ENCODE data around the gene MRPS9.

DNA sequence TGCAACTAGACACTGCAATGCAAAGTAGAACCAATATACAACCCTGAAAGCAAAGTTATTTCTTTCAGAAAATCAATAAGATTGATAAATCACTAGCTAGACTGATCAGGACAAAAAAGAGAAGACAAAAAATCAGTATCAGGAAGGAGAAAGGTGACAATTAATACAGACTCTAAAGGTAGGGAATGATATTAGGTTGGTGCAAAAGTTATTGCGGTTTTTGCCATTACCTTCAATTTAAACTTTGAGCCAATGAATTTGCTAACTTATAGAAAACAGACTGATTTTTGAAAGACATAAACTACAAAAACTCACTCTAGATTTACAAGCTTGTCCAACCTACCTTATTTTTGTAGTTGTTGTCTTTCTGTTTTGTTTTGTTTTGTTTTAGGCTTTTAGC is 30.5 kb upstream of the MRPS9 start:
- no peak for TF ChIP-seq POLR2A (IDR thresholded peaks at IDR 0.05; ENCODE audit: low read depth)
- TF ChIP-seq EP300 (IDR thresholded peaks at IDR 0.05): no peak
- TF ChIP-seq, protein P1, sequence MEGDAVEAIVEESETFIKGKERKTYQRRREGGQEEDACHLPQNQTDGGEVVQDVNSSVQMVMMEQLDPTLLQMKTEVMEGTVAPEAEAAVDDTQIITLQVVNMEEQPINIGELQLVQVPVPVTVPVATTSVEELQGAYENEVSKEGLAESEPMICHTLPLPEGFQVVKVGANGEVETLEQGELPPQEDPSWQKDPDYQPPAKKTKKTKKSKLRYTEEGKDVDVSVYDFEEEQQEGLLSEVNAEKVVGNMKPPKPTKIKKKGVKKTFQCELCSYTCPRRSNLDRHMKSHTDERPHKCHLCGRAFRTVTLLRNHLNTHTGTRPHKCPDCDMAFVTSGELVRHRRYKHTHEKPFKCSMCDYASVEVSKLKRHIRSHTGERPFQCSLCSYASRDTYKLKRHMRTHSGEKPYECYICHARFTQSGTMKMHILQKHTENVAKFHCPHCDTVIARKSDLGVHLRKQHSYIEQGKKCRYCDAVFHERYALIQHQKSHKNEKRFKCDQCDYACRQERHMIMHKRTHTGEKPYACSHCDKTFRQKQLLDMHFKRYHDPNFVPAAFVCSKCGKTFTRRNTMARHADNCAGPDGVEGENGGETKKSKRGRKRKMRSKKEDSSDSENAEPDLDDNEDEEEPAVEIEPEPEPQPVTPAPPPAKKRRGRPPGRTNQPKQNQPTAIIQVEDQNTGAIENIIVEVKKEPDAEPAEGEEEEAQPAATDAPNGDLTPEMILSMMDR (IDR thresholded peaks at IDR 0.05): no peak
- no peak for TF ChIP-seq POLR2AphosphoS5 (IDR thresholded peaks at IDR 0.05)

Data from esophagus muscularis mucosa (tissue), 4 donors.